HUES48 (cell line): ENCODE measurements around the gene TMEM255B.

Experiments used
- H3K27ac ChIP-seq: one replicate; pipeline ENCODE4 v1.7.0; 2013; ENCODE audit warnings: low read depth, low read length, inconsistent platforms
- H3K27me3 ChIP-seq: 2 replicates; pipeline ENCODE4 v1.6.1; 2013; ENCODE audit warnings: mild to moderate bottlenecking, low read length; ENCODE audit not compliant: control insufficient read depth, insufficient read depth
- H3K36me3 ChIP-seq: 2 replicates; pipeline ENCODE4 v1.6.1; 2013; ENCODE audit warnings: low read length; ENCODE audit not compliant: control insufficient read depth, insufficient read depth
- H3K4me1 ChIP-seq: 2 replicates; pipeline ENCODE4 v1.6.1; 2013; ENCODE audit warnings: mild to moderate bottlenecking, low read length; ENCODE audit not compliant: control insufficient read depth, insufficient read depth
- H3K4me3 ChIP-seq: 2 replicates; pipeline ENCODE4 v1.5.1; 2013; ENCODE audit warnings: mild to moderate bottlenecking, low read depth, low read length
- H3K9ac ChIP-seq: 2 replicates; pipeline ENCODE4 v1.6.1; 2013; ENCODE audit warnings: mild to moderate bottlenecking, low read depth, low read length, moderate library complexity
- H3K9me3 ChIP-seq: 2 replicates; pipeline ENCODE4 v1.6.1; 2013; ENCODE audit warnings: low read length; ENCODE audit not compliant: control insufficient read depth, insufficient read depth

Gene TMEM255B

DNA sequence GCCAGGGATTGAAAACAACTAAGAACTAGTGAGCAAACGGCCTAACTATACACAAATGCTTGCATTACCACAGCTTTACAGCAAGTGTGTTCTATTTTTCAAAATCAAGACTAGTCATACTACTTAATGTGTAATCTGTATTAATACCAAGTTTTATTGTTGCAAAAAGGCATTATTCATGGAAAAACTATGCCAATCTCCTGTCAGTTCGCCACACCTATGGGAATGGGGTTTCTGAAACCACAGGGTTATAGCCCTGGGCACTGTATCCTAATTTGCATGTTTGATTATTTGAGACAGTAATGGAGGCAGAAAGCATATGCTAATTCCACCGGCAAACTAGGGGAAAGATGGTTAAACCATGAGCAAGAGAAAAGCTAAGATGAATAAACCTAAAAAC lies 90.5 kb downstream of the TMEM255B start:
- Histone ChIP-seq H3K4me3 (no peak overlapping the region), H3K9ac (no peak overlapping the region), H3K27me3 (no peaks in the 10 kb centered on the region), H3K27ac (no peak overlapping the region), H3K36me3 (no peaks in the 10 kb centered on the region; the same call in 1 of the 2 replicates), H3K9me3 (no peaks in the 10 kb centered on the region), H3K4me1 (peaks cover 10% of the 10 kb centered on the region)

DNA sequence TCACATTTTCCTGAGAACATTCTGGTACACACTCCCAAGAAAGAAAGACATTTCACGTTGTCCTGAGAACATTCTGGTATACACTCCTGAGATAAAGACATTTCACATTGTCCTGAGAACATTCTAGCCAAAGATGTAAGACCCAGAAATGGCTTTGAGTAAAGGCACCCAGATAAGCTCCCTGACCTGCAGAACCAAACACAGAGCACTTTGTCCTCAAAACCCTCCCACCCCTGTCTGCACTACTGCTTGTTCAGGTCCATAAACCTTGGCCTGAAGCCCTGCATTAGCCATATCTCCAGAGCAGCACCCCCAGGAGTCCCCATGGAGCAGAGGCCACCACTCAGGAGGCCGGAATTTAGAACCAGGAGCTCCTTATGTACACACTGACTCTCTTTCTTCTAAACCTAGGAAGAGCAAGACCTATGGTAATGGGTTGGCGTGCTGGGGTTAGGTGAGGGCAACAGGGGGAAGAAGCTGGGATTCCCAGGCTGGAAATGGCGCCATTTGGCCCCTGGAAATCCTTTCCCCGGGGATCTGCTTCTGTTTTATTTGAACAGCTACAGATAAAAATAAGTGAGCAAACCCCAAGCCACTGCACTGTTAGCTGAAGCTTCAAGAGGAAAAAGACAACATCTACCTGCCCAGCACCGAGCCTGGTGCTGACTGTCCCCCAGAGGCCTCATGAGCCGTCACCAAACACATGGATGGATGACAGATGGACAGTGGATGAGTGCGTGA lies 91.1 kb downstream of the TMEM255B start:
- Histone ChIP-seq H3K36me3 (no peaks in the 10 kb centered on the region; the same call in 1 of the 2 replicates), H3K9me3 (no peaks in the 10 kb centered on the region), H3K27ac (no peak overlapping the region), H3K27me3 (no peaks in the 10 kb centered on the region), H3K4me1 (peaks cover 12% of the 10 kb centered on the region), H3K4me3 (no peak overlapping the region), H3K9ac (no peak overlapping the region)

DNA sequence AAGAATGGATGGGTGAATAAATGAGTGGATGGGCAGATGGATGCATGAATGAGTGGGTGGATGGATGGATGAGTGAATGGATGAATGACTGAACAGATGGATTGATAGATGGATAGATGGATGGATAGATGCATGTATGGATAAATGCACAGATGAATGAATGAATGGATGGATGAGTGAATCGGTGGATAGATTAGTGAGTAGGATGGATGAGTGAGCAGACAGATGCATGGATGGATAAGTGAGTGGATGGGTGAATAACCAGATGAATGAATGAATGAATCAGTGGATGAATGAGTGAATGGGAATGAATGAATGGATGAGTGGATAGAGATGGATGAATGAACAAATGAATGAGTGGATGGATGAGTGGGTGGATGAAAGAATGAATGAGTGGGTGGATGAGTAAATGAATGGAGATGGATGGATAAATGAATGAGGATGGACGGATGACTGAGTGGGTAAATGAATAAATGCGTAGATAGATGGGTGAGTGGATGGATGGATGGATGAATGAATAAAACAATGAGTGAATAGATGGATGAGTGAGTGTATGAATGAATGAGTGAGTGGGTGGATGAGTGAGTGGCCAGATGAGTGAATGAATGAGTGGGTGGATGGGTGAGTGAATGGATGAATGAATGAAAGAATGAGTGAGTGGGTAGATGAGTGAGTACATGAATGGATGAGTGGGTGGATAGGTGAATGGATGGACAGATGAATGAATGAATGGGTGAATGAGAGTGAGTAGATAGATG lies 91.9 kb downstream of the TMEM255B start:
- Histone ChIP-seq H3K9ac (no peak overlapping the region), H3K27ac (no peak overlapping the region), H3K36me3 (no peaks in the 10 kb centered on the region; the same call in 1 of the 2 replicates)

DNA sequence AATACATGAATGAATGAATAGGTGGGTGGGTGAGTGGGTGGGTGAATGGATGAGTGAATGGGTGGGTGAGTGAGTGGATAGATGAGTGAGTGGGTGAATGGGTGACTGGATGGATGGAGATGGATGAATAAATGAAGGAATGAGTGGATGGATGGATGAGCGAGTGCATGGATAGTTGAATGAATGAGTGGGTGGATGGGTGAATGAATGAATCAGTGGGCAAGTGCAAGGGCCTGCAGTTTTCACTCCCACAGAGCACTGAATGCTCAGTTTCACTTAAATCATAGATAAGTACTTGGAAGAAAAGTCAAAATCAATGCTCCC lies 92.4 kb downstream of the TMEM255B start:
- H3K27me3 ChIP-seq, result no peaks in the 10 kb centered on the region
- H3K9me3 ChIP-seq, result no peaks in the 10 kb centered on the region
- H3K36me3 ChIP-seq, result no peaks in the 10 kb centered on the region; the same call in 1 of the 2 replicates
- no peak overlapping the region for H3K9ac ChIP-seq
- no peak overlapping the region for H3K4me3 ChIP-seq
- no peak overlapping the region for H3K27ac ChIP-seq
- H3K4me1 ChIP-seq, result peaks cover 12% of the 10 kb centered on the region

More for the DNA sequence above, 91.9 kb downstream of the TMEM255B start:
- Histone ChIP-seq H3K27me3 (no peaks in the 10 kb centered on the region), H3K9me3 (no peaks in the 10 kb centered on the region), H3K4me1 (peaks cover 12% of the 10 kb centered on the region), H3K4me3 (no peak overlapping the region)

DNA sequence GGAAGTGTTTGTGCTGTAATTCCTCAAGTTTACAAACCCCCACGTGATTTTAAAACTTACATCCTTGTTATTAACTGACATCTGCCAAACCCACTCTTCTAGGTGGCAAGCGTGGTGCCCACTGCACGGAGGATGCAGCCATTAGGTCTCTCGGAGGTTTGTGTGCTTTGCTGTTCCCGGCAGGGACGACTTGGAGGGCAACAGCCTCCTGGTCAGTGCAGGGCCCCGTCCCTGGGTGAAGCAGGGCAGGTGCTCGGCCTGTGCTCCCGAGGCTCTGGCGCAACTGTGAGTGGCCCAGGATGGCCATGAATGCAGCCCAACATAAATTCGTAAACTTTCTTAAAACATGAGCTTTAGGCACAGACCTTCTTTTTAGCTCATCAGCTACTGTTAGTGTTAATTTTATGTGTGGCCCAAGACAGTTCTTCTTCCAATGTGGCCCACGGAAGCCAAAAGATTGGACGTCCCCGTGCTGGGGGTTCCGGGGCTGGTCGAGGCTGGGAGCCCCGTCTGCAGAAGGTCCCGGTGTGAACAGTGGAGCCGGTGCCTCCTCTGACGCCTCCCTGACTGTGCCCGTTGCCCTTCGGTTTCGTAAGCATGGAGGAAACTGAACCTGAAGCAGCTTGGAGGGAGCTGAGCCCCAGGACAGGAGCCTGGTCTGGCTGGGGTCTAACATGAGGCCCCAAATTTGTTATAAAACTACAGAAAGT lies 93.0 kb downstream of the TMEM255B start:
- Histone ChIP-seq H3K9ac (no peak overlapping the region), H3K4me3 (no peak overlapping the region), H3K36me3 (no peaks in the 10 kb centered on the region), H3K9me3 (no peaks in the 10 kb centered on the region), H3K27ac (no peak overlapping the region), H3K4me1 (peaks cover 12% of the 10 kb centered on the region), H3K27me3 (no peaks in the 10 kb centered on the region)

DNA sequence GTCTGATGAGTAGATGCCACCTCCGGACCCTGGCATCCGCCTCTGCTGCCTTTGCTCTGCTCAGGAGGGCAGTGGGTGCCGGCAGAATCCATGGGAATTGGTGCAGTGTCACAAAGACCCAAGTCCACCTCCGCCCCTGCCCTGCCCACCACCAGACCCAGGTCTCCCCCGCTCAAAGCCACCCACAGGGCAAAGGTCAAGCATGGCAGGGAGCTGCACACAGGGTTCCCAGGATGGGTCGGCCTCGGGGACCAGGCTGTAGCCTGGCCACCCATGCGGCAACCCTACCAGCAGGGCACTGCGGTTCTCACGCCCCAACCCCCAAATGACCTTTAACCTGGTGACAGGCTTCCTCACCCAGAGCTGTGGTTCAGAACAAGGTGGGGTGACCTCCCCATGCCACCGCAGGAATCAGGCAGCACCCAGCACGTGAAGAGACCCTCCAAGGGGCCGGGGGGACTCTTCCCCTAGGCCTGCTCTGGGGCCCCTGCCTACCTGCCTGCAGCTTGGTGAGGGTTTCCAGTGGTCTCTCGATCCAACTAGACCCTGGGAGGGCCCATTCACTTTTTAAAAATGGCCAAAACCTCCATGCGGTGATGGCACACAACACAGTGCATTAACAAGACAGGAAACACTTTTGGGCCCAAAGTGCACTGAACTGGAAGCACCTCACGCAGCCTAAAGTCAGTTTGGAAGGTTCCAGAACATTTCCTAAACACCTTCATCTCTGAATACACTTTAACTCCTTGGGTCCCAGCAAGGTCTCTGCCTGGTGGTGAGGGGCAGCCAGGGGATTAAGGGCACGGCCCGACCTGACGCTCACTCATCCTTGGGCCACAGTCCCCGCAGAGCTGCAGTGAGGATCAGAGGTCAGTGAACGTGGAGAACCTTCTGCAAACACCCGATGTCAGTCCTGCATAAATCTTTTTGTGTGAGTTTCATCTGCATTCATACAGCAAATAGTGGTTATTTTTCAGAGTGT lies 93.8 kb downstream of the TMEM255B start:
- Histone ChIP-seq H3K9me3 (no peaks in the 10 kb centered on the region), H3K4me1 (peaks cover 12% of the 10 kb centered on the region), H3K9ac (no peak overlapping the region), H3K4me3 (no peak overlapping the region), H3K27ac (no peak overlapping the region), H3K36me3 (no peaks in the 10 kb centered on the region), H3K27me3 (no peaks in the 10 kb centered on the region)

- Histone ChIP-seq H3K36me3 (no peaks in the 10 kb centered on the region), H3K9ac (no peak overlapping the region), H3K4me1 (peaks cover 15% of the 10 kb centered on the region)
Measured at GRCh38 chr13:113853518-113854237, 94.7 kb downstream of the TMEM255B start.

GRCh38 chr13:113854238-113855011 lies 95.4 kb downstream of the TMEM255B start:
- H3K4me1 ChIP-seq, result peaks cover 13% of the 10 kb centered on the region
- no peak overlapping the region for H3K27ac ChIP-seq
- no peak overlapping the region for H3K9ac ChIP-seq
- H3K9me3 ChIP-seq, result no peaks in the 10 kb centered on the region
- H3K27me3 ChIP-seq, result no peaks in the 10 kb centered on the region
- no peak overlapping the region for H3K4me3 ChIP-seq
- H3K36me3 ChIP-seq, result no peaks in the 10 kb centered on the region

More at GRCh38 chr13:113853518-113854237, 94.7 kb downstream of the TMEM255B start:
- H3K9me3 ChIP-seq, result no peaks in the 10 kb centered on the region
- no peak overlapping the region for H3K27ac ChIP-seq
- no peak overlapping the region for H3K4me3 ChIP-seq
- H3K27me3 ChIP-seq, result no peaks in the 10 kb centered on the region

- Histone ChIP-seq H3K4me1 (peaks cover 22% of the 10 kb centered on the region), H3K27me3 (no peaks in the 10 kb centered on the region), H3K4me3 (no peak overlapping the region), H3K9me3 (no peaks in the 10 kb centered on the region), H3K36me3 (no peaks in the 10 kb centered on the region), H3K9ac (no peak overlapping the region), H3K27ac (no peak overlapping the region)
Measured at GRCh38 chr13:113855012-113855921, 96.2 kb downstream of the TMEM255B start.
